Pancreas (tissue), 10 donors: ENCODE data around the gene LMBR1. TPM values are rescaled to one million over a fixed set of nuclear protein-coding genes. Genes with fewer than 3 reads are reported as not detected.

ENCODE experiments used
- ATAC-seq, 4 donors: fragments of 200-7000 bp; cut with Tn5 transposase; one replicate each; pipeline versions ENCODE4 v1.8.0 to v1.9.1; 2020; ENCODE audit warnings: mild to moderate bottlenecking in 4 of 4, moderate library complexity in 4 of 4
- DNase-seq, 6 donors: peaks; one replicate each; pipeline ENCODE4 v3.0.0-alpha.2; 2020
- FAIRE-seq: peaks from 2 replicates; lab custom pipeline; 2012; peaks lifted over from hg19 to GRCh38; lab: Jason Lieb, UNC
- H3K27ac ChIP-seq, 4 donors: fragments of 200-600 bp; sonication (generic); 1 replicate in 3 of 4; 2 replicates in 1 of 4; pipeline versions ENCODE4 v1.5.0 to v1.8.0; 2020
- H3K27me3 ChIP-seq, 4 donors: fragments of 200-600 bp; one replicate each; pipeline ENCODE4 v1.8.0; 2021
- H3K36me3 ChIP-seq, 3 donors: fragments of 200-600 bp; sonication (generic) in 1 of 3; one replicate each; pipeline versions ENCODE4 v1.5.0 to v1.8.0; 2020 to 2021
- H3K4me1 ChIP-seq, 3 donors: fragments of 200-600 bp; one replicate each; pipeline ENCODE4 v1.8.0; 2021
- H3K4me3 ChIP-seq, 4 donors: fragments of 200-600 bp; sonication (generic) in 2 of 4; one replicate each; pipeline versions ENCODE4 v1.5.0 to v1.8.0; 2020 to 2021
- H3K9me3 ChIP-seq, 4 donors: fragments of 200-600 bp; one replicate each; pipeline ENCODE4 v1.8.0; 2021
- CTCF ChIP-seq, 4 donors: fragments of 200-600 bp; sonication (generic) in 3 of 4; IDR thresholded peaks; one replicate each; pipeline versions ENCODE4 v1.5.0 to v1.8.0; 2021; ENCODE audit warnings: antibody characterized with exemption in 4 of 4
- WGBS, 2 donors: extraction: QIAGEN DNeasy Blood & Tissue Kit; methylation state at CpG; one replicate each; pipeline ENCODE4 v1.1.7; 2013; 5-methylcytosine and 5-hydroxymethylcytosine counted together
- intact Hi-C, 3 donors: fragments of 100-400 bp; cut with DNase I; formaldehyde crosslinking; loops; one replicate each; pipeline versions ENCODE4 v1.11.1 to v1.14.2; 2022
- polyA plus RNA-seq, 2 donors: library from polyadenylated mRNA; stranded (reverse); fragments of 200-250 nt; gene quantifications; one replicate each; pipeline ENCODE4 v1.2.3, GENCODE V29; 2013
- total RNA-seq, 6 donors: library from RNA; stranded (reverse); fragmentation: NEBNext Ultra II Directional in 4 of 6; extraction: Animal tissue kit (Norgen Biotek cat#: 25700) in 4 of 6; gene quantifications; one replicate each; pipeline versions ENCODE4 v1.2.1 to v1.2.4, GENCODE V29; 2021 to 2023
- donor health status: healthy with polysubstance abuse.
- donor health status: DM: no; HTN: no; CAD: no; lungs with moderate emphysema.
- donor health status: DM: no; HTN: no; CAD: no.
- donor health status: control.
- donor health status: control.
- donor health status: Bipolar disorder and iron deficiency.
- donor health status: DM: yes; HTN: yes; CAD: no.
- donor health status: DM: no; HTN: no; CAD: no.
- donor health status: DM: no; HTN: no; CAD: no.
- donor health status: DM: yes; HTN: yes; CAD: no.

Gene LMBR1
- total and polyA plus RNA-seq, 8 donors, result 6.7 to 40.4 (median 24.7) TPM

GRCh38 chr7:156793334-156793733, 99.6 kb downstream of the LMBR1 start:
- WGBS, 2 donors, result 92 to 95% methylated on average over 2 of the region's 2 CpGs
- intact Hi-C loops, result no loop called here
- Histone ChIP-seq H3K4me1 (peaks cover 0 to 2% (median 0%) of the 10 kb centered on the region in 3 donors), H3K9me3 (no peaks in the 10 kb centered on the region), H3K27me3 (no peaks in the 10 kb centered on the region), H3K27ac (no peak overlapping the region), H3K36me3 (peaks cover 0 to 8% (median 0%) of the 10 kb centered on the region in 3 donors), H3K4me3 (no peak overlapping the region)
- no peak for DNase-seq
- TF ChIP-seq CTCF (IDR thresholded peaks at IDR 0.05), result no peak
- no peak for FAIRE-seq
- ATAC-seq, result no peak

- TF ChIP-seq CTCF (IDR thresholded peaks at IDR 0.05), result no peak
- 89 to 91% methylated on average over 5 of the region's 5 CpGs for WGBS, 2 donors
- FAIRE-seq (no peak), ATAC-seq (no peak), DNase-seq (no peak)
- no peak overlapping the region for H3K4me3 ChIP-seq
- intact Hi-C loops, result no loop called here
- H3K27me3 ChIP-seq, result no peaks in the 10 kb centered on the region
- H3K4me1 ChIP-seq, result peaks cover 0 to 2% (median 0%) of the 10 kb centered on the region in 3 donors
- no peak overlapping the region for H3K27ac ChIP-seq
- peaks cover 0 to 8% (median 0%) of the 10 kb centered on the region in 3 donors for H3K36me3 ChIP-seq
- no peaks in the 10 kb centered on the region for H3K9me3 ChIP-seq
Measured at GRCh38 chr7:156792611-156793010, 100.4 kb downstream of the LMBR1 start.

- WGBS, 2 donors, result 63 to 66% methylated on average over 4 of the region's 4 CpGs
- Histone ChIP-seq H3K9me3 (no peaks in the 10 kb centered on the region), H3K36me3 (peaks cover 0 to 5% (median 0%) of the 10 kb centered on the region in 3 donors), H3K27ac (no peak overlapping the region), H3K4me1 (peaks cover 0 to 2% (median 0%) of the 10 kb centered on the region in 3 donors), H3K27me3 (no peaks in the 10 kb centered on the region), H3K4me3 (no peak overlapping the region)
- intact Hi-C loops, result no loop called here
- ATAC-seq (no peak), FAIRE-seq (no peak), DNase-seq (no peak)
- no peak for TF ChIP-seq CTCF (IDR thresholded peaks at IDR 0.05)
Measured at GRCh38 chr7:156791241-156791640, 101.7 kb downstream of the LMBR1 start.

- FAIRE-seq (no peak), ATAC-seq (no peak)
Measured at GRCh38 chr7:156790264-156790663, 102.7 kb downstream of the LMBR1 start.

More at GRCh38 chr7:156790264-156790663, 102.7 kb downstream of the LMBR1 start:
- no peaks in the 10 kb centered on the region for H3K27me3 ChIP-seq
- no peak for DNase-seq
- TF ChIP-seq CTCF (IDR thresholded peaks at IDR 0.05), result no peak
- H3K9me3 ChIP-seq, result no peaks in the 10 kb centered on the region
- H3K4me1 ChIP-seq, result peaks cover 0 to 2% (median 0%) of the 10 kb centered on the region in 3 donors
- no peak overlapping the region for H3K4me3 ChIP-seq
- H3K36me3 ChIP-seq, result no peaks in the 10 kb centered on the region
- intact Hi-C loops, result no loop called here
- H3K27ac ChIP-seq, result no peak overlapping the region
